Measurements from ENCODE around the gene TAX1BP3.
A peak's percentile ranks its signal among the peaks of the same experiment; 100 is the strongest.

TAX1BP3 gene

DNA sequence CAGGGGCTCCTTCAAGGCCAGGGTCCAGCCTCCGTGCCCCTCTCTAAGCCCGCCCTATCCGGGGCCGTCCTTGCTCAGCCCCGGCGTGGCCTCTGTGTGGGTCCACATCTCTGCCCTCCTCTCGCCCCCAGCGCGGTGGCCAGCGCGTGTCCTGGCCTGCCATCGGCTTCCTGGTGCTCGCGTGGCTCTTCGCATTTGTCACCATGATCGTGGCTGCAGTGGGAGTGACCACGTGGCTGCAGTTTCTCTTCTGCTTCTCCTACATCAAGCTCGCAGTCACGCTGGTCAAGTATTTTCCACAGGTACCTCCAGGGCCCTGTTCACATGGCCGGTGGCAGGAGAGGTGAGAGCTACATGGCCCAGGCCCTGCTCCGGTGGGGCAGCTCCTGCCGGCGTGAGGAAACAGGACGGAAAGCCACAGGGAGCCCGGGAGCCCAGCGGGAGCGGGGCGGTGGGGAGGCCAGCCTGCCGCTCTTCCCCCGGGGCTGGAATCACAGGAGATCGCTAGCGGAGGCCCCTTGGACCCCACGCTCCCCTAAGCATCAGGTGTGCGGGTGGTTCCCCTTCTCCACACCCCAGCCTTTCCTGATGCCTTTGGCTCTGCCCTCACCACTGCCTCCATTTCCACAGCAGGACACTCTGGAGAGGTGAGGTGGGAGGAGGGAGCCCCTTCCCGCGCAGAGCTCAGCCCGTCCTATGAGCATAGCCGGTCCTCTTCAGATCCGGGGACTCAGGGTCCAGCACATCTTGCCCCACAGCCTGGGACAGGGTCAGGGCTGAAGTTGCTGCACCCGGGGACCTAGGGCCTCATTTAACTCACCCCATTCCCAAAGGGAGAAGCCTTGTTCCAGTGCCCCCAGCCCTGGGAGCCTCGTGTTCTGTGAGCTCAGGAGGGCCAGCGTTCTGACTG lies 10.2 kb downstream of the TAX1BP3 start:
- no peak for DNase-seq (ENCODE audit: low read depth)

- no peak for DNase-seq (ENCODE audit: low read depth)
Measured at GRCh38 chr17:3657588-3657869, 10.8 kb downstream of the TAX1BP3 start.

DNA sequence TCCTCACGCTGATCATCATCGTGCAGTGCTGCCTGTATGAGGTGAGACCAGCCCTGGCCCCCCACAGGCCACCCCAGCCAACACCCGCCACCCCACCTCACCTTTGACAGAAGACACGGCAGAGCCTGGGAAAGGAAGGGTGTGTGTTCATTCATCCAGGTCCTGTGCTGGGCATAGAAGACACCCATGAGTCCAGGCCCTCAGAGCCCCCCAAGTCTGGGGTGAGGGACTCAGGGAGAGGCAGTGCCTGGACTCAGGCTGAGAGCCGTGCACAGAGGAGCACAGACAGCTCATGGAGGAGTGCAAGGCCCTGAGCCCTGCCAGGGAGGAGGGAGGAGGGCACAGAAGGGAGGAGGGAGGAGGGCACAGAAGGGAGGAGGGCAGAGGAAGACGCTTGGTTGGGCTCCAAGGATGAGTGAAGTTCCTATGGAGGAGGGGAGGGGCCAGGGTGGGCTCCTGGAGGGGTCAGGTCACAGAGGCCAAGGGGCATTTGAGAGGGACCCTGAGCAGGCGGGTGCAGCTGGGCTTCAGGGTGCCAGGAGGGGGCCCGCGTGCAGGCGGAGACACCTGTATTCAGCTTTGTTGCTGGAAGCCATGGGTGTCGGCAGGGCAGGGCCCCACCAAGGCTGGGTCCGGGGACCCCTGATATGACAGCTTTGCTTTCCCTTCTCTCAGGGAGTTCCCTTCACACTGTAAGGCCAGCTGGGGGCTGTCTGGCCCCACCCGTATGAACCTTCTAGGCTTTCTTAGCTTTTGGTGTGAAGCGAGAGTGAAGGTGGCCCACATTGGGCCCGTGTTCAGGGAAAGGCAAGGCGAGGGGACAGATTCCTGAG lies 11.4 kb downstream of the TAX1BP3 start:
- DNase-seq (ENCODE audit: low read depth), result no peak

DNA sequence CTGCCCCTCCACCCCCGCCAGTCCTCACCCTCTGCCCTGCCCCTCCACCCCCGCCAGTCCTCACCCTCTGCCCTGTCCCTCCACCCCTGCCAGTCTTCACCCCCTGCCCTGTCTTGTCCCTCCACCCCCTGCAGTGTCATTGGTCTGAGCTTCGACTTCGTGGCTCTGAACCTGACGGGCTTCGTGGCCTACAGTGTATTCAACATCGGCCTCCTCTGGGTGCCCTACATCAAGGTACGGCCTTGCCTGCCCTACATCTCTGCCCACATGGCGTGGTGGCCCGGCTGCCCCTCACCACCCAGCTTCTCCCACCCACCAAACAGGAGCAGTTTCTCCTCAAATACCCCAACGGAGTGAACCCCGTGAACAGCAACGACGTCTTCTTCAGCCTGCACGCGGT lies 12.0 kb downstream of the TAX1BP3 start:
- no peak for DNase-seq (ENCODE audit: low read depth)

- no peak for DNase-seq (ENCODE audit: low read depth)
Measured at GRCh38 chr17:3655766-3656165, 12.6 kb downstream of the TAX1BP3 start.

GRCh38 chr17:3647769-3648555 lies 20.4 kb downstream of the TAX1BP3 start:
- no peak for DNase-seq (ENCODE audit: low read depth)

DNA sequence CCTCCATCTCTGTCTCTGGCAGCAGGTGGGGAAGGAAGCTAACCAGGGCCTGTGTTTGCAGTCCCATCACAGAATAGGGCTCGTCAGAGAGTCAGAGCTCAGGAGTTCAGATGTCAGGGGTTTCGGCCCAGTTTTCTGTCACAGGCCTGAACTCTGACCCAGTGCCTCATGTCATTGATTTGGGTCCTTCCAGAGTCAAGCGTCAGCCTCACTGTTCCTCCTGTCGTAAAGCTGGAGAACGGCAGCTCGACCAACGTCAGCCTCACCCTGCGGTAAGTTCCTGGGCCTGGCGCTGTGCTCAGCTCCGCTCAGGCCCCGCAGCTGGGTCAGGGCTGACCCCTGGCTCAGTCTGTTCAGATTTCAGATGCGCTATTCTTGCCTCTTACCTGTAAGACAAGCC lies 21.1 kb downstream of the TAX1BP3 start:
- no peak for DNase-seq (ENCODE audit: low read depth)

- no peak for DNase-seq (ENCODE audit: low read depth)
Measured at GRCh38 chr17:3645310-3645709, 23.1 kb downstream of the TAX1BP3 start.

GRCh38 chr17:3643889-3644349 lies 24.5 kb downstream of the TAX1BP3 start:
- DNase-seq (ENCODE audit: low read depth), result no peak

DNA sequence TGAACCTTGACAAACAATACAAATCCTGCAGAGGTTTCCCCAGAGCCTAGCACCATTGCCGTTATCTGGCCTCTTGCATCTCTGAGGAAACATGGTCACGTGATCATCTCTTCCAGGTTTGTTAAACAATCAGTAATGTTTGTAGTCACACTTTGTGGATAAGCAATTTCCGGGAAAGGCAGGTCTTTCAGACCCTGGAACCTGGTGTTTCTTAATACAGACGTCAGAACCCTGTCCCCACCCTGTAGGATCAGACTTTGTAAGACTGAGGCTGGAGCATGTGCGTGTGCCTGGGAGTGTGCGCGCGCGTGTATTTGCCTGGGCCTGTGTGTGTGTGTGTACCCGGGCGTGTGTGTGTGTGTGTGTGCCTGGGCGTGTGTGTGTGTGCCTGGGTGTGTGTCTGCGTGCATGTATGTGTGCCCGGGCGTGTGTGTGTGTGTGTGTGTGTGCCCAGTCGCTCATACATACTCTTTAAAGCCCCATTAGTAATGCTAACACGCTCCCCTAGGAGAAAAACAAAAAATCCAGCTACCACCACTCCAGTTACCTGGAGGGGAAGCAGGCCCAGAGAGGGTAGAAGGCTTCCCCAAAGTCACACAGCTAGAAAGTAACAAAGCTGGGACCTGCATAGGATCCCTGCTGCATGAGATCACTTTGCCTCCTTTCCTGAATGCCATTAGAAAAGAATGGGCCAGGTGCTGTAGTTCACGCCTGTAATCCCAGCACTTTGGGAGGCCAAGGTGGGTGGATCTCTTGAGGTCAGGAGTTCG lies 26.5 kb downstream of the TAX1BP3 start:
- DNase-seq (ENCODE audit: low read depth), result no peak

DNA sequence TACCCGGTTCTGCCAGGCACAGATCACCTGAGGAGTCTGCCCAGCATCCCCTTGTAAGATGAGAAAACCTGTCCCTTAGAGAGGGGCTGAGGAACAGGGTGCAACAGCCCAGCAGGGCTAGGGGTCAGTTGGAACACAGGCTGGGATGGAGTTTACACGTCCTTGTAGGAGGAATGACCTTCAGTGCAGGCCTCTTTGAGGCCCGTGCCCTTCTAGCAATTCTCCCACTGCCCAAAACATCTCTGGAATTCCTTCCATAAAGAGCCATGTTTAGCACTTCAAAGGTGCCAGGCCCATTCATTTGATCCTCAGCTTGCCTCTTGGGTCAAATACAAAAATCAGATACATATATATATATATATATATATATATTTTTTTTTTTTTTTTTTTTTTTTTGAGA lies 27.4 kb downstream of the TAX1BP3 start:
- DNase-seq (ENCODE audit: low read depth), result no peak

DNA sequence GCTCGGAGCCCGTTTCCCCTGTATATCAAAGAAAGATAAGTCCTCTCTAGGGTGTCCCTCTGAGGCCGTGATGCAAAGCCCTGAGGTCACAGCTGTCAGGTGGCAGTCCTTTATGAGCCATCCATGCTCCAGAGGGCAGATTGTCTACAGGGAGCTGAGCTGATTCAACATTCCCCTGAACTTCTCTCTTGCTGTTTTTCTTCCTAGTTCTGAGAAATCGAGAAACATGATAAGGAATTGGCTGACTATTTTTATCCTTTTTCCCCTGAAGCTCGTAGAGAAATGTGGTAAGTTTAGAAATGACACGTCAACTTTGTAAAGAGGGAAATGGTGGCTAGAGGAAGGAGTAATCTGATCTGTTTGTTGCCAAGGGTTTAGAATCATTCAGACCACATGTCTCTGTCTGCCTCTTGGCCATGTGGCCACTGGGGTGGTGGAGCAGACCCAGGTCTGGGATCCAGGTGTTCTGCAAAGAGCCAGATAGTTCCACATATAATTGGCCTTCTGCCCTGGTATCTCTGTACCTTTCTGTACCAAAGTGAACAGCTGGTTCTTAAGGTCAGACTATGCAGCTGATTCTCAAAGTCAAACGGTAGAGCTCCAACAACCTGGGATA lies 28.3 kb downstream of the TAX1BP3 start:
- no peak for DNase-seq (ENCODE audit: low read depth)

DNA sequence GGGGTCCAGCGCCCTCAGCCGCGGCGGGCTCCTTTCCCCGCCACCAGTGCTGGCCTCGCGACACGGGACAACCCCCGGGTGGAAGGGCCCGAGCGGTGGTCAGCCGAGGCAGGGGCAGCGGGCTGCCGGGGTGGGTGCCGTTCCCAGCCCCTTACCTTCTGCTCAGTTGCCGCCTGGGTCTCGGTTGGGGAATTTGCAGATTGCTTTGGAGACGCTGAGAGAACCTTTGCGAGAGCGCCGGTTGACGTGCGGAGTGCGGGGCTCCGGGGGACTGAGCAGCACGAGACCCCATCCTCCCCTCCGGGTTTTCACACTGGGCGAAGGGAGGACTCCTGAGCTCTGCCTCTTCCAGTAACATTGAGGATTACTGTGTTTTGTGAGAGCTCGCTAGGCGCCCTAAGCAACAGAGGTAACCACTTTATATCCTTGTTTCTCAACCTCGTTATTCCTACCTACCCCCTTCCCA lies 31.4 kb downstream of the TAX1BP3 start:
- DNase-seq (ENCODE audit: low read depth), result no peak

GRCh38 chr17:3636154-3636907 lies 32.0 kb downstream of the TAX1BP3 start, which contains the start of the genes CTNS and SHPK:
TSS of gene CTNS (plus strand) at chr17:3636760. CDS start at chr17:3640207, 3,447 bp downstream.
TSS of gene SHPK (minus strand) at chr17:3636250. CDS start at chr17:3636219, 31 bp downstream.
- peak; percentile 88 for DNase-seq (ENCODE audit: low read depth)

DNA sequence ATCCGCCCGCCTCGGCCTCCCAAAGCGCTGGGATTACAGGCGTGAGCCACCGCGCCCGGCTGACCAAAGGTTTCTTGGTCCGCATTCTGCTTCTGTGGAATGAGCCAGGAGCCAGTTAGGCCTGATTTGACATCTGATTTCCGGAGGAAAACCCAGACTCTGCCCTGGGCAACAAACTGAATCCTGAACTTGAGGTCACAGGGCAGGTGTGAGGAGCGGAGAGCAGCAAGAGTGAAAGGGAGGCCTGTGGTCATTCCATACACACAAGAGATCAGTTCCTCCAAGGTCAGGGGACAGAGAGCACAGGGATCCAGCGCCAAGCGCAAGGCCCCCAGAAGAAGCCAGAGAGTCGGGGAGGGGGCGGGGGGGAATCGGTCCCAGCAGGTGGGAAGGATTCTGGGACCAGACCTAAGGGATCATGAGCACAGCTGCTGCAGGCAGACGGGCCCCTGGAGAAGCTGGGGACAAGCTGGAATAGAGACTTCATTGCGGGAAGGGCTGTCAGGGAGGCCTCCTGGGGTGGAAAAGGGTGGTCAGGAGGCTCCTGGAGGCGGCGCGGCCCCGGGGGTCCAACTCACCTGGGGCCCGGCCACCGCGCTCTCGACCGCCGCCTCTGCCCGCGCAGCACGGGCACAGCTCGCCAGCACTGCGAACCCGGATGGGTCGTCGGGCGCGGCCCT lies 32.8 kb downstream of the TAX1BP3 start:
- DNase-seq (ENCODE audit: low read depth), result no peak

GRCh38 chr17:3632287-3632686 lies 36.1 kb downstream of the TAX1BP3 start:
- no peak for DNase-seq (ENCODE audit: low read depth)

- no peak for DNase-seq (ENCODE audit: low read depth)
Measured at GRCh38 chr17:3630781-3631180, 37.6 kb downstream of the TAX1BP3 start.

GRCh38 chr17:3627769-3628167 lies 40.6 kb downstream of the TAX1BP3 start:
- DNase-seq (ENCODE audit: low read depth), result no peak
